SU-DHL-6 (cell line): ENCODE measurements around the gene PRKAB1.

Source experiments
- EZH2phosphoT487 ChIP-seq: fragments of 200-600 bp; sonication (generic), shearing (Covaris generic); conservative IDR thresholded peaks from 2 replicates; pipeline ENCODE4 v1.6.1; 2018; ENCODE audit warnings: mild to moderate bottlenecking, antibody characterized with exemption, low read length, moderate library complexity, mixed read lengths
- TF ChIP-seq, protein P1 (sequence below): fragments of 200-600 bp; sonication (generic); IDR thresholded peaks from one replicate; pipeline ENCODE4 v1.5.1; 2017; ENCODE audit warnings: antibody characterized with exemption, mild to moderate bottlenecking, low read length, moderate library complexity; ENCODE audit not compliant: insufficient read depth, poor library complexity, severe bottlenecking

DNA sequence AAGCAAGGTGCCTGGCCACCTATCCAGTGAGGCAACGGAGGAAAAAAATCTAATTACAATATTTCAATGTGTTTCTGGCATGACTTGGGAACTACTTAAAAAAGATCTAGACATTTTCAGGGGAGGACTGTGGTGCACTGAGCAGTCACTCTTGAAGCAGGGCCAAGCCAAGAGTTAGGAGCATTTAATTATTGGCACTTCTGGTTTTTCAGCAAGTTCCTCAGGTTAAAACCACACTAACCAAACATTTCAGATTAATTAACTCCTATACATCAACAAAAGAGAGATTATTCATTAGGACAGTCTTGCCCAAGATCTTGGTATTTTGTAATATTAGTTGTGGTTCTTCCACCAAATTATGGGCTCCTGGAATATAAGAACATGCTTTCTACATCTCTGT is 25.6 kb downstream of the PRKAB1 start:
- TF ChIP-seq, protein P1, sequence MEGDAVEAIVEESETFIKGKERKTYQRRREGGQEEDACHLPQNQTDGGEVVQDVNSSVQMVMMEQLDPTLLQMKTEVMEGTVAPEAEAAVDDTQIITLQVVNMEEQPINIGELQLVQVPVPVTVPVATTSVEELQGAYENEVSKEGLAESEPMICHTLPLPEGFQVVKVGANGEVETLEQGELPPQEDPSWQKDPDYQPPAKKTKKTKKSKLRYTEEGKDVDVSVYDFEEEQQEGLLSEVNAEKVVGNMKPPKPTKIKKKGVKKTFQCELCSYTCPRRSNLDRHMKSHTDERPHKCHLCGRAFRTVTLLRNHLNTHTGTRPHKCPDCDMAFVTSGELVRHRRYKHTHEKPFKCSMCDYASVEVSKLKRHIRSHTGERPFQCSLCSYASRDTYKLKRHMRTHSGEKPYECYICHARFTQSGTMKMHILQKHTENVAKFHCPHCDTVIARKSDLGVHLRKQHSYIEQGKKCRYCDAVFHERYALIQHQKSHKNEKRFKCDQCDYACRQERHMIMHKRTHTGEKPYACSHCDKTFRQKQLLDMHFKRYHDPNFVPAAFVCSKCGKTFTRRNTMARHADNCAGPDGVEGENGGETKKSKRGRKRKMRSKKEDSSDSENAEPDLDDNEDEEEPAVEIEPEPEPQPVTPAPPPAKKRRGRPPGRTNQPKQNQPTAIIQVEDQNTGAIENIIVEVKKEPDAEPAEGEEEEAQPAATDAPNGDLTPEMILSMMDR: no peak
- no peak for TF ChIP-seq EZH2phosphoT487
